Forelimb muscle (tissue), 1 donor: ENCODE results near the gene FBXL14. TPM values are rescaled to one million over a fixed set of nuclear protein-coding genes. Genes with fewer than 3 reads are reported as not detected.

Experiments used
- DNase-seq: peaks from one replicate; pipeline ENCODE4 v3.0.0-alpha.2; 2013; ENCODE audit warnings: low read depth
- polyA plus RNA-seq: library from polyadenylated mRNA; unstranded; fragments of 120-200 nt; gene quantifications from one replicate; pipeline ENCODE4 v1.2.1, GENCODE V29; 2013; ENCODE audit not compliant: insufficient read length

Gene FBXL14
- polyA plus RNA-seq, 1 donor = 4.5 TPM

DNA sequence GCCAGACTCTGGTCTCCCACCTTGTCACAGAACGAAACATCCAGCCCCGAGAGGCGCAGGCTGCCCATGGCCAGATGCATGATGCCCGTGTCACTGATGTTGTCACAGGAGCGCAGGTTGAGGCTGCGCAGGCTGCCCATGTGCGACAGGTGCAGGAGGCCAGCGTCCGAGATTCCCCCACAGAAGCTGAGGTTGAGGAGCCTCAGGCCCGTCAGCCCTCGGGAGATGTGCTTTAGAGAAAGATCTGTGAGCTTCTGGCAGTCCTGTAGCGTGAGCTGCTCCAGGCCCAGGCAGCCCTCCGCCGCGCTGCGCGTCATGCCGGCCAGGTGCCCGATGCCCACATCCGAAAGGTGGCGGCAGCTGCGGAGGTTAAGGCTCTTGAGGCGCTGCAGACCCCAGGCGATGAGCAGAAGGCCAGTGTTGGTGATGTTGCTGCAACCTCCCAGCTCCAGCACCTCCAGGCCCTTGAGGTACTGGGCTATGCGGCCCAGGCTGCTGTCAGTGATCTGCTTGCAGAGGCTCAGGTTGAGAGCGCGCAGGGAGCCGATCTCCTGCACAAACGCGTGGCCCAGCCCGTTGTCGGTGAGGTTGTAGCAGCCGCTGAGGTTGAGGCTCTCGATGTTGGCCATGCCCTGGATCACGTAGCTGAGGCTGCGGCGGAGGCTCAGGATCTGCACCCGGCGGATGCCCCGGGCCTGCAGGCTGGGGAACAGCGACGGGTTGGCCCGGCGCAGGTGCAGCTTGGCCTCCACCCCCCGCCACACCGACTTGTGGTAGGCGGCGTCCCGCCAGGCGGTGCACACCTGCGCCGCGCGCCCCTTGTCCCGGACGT lies 991 bp downstream of the FBXL14 start:
- no peak for DNase-seq

DNA sequence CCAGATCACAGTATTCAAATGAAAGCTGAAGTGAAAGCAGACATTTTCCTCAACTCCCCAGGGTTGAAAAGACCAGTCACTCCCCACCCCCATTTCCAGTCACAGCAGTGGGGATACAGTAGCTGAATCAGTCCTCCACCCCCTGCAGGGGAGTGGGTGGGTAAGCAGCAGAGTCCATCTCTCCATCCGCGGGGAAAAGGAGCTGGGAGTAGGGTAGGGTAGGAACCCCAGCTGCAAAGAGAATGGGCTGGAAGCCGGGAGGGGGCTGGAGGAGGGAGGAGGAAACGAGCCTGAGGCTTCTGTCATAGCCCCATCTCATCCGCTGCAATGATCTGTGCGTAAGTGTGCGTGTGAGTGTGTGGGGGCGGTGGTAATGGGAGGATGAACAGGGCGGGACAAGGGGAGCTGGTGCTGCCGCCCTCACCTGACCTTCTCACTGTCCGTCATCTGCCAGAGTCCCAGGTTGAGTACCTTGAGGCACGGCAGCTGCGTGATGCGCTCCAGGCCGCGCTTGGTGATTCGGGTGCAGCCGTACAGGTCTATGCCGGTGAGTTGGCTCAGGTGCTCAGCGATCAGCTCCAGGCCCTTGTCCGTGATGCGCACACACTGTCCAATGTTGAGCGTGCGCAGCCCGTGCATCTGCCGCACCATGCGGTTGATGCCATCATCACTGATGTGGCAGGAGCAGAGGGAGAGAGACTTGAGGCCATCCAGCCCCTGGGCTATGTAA lies 1.8 kb downstream of the FBXL14 start:
- DNase-seq = no peak

DNA sequence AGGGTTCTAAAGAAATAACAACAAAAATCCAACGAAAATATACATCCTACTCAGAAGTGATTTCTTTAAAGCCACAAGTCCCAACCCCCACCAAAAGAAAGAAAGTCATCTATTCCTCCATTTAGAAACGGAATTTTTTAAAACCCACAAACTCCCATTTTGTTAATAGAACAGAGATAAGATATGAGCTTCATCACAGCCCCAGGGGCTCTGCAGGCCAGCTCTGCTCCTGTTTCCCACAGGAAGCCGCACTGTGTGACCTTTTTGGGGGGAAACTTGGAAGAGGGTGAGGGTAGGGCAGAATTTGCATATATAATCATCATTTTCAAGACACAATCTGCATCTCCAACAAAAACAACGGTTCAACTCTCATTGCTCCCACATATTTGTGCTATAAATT lies 2.8 kb downstream of the FBXL14 start:
- DNase-seq = no peak

DNA sequence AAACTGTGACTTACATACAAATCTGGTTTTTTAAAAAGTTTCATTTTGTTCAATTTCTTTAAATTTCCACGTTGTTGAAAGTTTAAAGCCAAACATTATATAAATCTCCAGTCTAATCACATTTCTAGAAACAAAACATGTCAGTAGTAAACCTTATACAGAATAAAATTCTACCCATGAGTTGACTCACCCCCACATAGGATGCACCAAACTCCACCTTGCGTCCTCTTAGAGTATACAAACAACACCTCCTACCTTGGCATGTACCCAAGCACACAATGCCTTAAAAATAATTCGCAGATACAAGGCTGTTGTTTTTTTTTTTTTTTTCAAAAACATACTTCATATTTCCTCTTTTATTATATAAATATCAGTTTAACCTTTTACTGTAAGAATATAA lies 3.3 kb downstream of the FBXL14 start:
- no peak for DNase-seq

DNA sequence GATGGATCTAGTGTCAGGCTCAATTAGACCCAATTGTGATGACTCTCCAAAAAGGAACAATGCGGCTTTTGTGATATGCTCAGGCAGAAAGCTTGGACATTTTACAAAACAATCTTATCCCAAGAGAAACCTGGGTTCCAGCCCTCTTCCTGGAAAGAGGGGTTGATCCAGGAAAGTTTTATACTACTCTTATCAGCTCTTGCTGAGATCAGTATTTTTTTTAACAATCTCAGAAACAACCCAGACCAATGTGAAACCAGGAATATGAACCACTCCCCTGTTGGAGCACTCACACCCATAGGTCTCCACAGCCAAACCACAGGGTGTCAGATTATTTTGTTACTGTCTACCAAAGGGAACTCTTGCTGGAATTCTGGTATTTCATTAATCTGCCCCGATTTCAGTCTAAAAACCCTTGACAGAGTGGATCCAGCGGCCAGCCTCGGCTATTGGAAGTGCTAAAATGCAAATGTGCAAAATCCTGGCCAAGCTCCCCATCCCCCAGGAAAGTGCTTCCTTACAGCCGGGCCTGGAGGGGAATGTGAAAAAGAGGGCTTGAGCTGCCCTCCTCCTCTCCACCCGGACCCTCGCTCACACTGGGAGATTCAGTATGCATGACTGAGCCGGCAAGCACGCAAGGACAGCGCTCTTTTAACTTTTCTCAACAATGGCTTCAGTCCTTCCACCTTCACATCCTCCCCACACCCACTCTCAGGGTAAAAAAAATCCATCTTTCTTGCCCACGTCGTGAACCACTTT lies 4.0 kb downstream of the FBXL14 start:
- no peak for DNase-seq

DNA sequence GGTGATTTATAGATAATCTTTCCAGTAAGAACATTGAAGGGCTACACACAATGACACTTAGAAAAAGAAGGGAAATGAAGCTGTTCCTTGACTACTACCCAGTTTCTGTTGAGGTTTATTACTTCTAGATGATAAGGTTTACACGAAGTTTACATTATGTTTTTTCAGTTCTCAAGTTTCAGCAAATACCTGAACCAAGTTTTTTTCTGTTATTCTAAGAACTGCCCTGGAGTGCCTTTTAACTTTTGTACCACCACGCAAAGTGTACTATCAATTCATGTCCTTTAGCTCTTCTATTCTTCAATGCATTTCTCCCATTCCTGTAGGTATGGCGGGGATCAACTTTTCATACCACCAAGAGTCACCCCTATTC lies 5.8 kb downstream of the FBXL14 start:
- DNase-seq = no peak

DNA sequence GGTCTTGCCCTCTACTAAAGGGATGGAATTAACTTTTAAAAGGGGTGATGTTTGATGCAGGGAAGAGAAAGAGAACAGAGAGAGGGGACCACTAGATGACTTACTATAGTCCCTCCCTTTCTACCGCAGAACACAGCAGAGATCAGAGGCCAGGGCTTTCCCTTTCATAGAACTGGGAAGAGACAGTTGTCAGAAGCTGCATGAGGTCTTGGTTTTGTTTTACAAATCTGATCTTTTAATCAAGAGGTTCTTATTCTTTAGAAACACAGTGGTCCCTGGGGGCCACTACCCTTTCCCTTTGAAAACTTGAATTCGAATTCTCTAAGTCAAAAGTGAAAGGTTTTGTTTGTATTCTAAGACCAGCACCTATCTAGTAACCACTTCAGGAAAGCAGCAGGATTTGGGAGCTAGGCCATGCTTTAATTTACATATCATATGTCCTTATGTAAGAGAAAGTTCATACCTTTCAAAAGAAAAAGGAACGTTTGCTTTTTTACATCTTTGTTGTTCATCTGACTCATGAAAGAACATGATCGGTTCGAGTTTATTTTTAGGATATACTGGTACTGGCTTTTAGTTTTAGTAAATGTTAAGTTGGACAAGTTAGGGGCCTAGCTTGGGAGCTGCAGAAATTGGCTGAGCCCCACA lies 6.3 kb downstream of the FBXL14 start:
- DNase-seq = no peak

DNA sequence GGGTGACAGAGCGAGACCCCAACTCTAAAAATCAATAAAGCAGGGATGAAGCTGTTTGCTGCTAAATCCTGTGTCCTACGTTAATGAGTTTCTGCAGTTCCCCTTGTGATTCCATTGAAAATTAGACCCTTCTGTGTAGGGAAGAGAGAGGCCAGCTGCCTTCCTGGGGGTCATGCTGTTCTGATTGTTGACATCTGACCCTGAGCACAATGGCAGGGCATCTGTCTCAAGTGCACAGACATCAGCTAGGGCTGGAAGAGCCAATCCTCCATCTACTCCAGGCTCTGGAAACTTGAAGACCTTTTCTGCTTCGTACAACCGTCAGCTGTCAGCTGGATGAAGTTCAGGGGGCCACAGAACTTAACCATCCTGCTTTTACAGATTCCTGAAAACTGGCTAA lies 10.1 kb downstream of the FBXL14 start:
- DNase-seq = no peak

DNA sequence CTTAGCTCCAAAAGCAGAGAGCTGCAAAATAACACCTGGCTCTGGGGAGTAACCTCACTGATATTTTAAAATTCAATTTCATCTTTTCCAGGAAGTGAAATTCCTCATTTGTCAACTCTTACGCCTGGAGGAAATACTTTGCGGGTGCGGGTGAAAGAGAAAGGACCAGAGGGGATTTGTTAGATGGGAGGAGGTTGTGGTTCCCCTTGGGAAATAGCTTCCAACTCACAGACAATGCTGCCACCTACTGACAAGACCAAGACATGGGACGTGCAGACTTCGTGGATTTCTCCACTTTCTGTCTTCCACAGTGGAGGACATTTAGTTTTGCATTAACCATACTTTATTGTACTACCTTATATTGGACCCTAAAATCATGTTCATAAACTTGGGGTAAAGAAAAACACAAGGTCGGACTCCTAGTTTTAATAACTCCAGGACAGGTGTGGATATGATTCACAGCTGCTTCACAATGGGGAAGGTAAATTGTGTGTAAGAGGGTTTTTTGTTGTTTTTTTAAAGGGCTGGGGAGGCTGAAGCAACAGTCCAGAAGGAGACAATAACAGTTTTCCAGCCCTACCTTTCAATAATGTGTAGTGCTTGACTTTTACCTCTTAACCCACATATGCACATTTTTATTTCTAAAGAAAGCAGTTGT lies 10.8 kb downstream of the FBXL14 start:
- peak; percentile 80 for DNase-seq

DNA sequence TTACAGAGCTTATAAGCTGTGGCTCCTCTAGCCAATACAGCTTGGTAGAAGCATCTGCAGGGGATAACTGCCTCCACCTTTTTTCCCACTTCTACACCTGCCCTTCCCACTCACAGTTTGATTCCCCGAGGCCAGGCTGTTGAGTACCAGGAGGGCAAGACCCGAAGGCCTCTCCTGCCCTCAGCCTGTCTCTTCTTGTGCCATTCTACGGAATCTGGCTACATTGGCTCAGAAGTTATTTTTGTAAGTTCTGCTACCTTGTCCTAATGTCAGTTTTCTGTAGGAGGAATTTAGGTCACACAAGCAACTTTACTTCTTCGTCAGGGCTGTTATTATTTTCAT lies 11.7 kb downstream of the FBXL14 start:
- no peak for DNase-seq

DNA sequence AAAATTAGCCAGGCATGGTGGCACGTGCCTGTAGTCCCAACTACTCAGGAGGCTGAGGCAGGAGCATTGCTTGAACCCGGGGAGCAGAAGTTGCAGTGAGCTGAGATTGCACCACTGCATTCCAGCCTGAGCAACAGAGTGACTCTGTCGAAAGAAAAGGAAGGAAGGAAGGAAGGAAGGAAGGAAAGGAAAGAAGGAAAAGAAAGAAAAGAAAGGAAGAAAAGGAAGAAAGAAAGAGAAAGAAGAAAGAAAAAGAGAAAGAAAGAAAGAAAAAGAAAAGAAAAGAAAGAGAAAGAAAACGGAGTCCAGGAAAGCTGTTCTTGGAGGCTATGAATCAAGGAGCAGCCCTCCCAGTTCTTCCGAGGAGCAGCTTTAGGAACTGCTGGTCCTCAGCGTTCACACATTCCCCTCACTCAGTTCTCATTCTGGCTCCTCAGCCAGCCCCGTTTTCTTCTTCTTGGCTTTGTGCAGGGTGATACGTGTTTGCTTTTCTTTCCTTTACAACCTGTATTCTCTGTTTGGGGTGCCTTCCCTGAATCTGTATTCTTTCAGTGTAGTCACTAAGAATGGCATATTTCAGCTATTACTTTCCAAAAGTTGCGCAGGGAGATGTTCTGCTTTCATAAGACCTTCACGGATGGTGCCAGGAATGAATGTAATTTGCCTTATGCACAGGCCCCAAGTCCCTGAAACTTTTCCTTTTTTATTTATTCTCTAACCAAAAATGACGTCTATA lies 12.2 kb downstream of the FBXL14 start:
- no peak for DNase-seq

DNA sequence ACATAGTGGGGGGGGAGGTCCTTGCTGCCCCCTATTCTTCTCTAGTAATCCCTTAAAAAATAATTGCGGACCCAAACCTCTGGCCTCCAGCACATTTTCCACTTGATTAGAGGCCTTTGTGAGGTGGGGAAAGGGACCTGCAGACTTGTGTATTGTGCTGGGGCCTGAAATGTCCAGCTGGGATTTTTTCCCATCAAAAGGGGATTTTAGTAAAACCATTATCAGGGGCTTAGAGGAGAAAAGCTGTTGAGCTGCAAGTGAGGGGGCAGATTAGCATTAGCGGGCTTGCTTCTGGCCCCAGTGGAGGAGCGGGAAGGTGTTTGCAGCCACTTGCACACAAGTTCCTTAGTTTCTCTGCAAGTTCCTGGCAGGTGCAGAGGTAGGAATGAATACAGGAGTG lies 13.9 kb downstream of the FBXL14 start:
- no peak for DNase-seq

DNA sequence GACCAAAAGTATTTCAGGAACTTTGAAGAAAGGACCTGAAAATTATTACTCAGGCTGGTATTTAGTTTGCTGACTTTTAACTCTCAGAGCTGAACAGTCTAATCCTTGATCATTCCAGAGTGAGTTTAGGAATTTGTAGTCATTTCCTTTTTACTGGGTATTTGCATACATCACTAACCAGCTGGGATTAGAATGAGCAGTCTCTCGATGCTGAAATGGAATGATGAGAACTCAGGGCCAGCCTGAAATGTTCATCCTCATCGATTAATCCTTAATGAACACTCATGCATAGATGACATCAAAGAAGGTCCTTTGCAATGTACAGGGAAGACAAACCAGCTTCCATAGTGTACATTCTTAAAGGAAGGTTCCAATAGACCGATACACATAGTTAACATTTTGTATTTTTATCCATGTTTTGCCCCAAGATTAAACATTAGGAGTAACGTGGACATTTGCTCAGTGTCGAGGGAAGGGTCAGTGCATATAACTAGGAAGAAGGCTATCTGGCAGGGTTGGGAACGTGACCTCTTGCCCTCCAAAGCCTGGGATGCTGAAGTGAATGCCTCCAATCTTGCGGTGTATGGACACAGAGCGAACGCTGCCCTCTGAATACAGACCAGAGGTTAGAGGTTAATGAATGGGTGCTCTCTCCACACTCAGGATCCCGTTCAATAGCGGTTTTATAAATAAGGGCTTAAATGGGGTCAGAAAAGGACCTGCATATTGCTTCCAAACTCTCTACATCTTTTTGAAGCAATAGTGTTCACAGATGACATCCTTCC lies 14.5 kb downstream of the FBXL14 start:
- DNase-seq = no peak

DNA sequence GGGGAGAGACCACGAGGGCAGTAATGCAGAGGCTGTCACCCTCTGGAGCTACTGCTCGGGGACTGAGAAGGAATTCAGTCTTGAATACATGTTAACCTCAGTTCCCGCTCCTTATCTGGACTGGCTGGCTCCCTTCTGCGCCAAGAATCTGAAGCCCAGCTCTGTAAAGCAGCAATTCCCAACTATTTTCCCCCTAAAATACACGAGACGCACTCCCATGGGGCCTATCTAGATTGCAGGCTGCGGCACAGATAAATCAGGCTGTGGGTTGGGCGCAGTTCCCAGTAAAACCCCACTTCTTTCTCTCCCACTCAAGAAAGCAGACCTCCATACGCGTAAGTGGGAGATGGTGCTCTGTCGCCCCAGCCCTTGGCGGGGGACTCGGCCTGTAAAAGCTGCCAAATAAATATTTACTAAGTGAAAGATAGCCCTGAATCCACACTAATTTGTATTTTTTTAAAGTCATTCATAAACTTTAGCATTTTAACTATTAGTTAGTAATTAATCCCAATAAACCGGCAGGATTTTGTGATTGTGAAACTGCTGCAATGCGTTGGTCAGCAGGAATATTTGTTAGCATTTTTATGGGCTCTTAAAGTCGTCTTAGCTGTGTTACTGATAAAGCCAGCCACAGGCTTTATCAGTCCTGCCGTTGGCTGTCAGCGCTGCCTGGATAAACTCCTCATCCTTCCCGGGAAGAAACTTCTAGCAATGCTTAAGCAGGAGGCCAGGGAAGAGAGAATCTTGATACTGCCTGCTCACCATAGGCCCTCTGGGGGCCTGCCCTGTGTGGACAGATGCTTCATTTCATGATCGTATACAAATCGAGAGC lies 17.8 kb downstream of the FBXL14 start:
- DNase-seq = no peak

DNA sequence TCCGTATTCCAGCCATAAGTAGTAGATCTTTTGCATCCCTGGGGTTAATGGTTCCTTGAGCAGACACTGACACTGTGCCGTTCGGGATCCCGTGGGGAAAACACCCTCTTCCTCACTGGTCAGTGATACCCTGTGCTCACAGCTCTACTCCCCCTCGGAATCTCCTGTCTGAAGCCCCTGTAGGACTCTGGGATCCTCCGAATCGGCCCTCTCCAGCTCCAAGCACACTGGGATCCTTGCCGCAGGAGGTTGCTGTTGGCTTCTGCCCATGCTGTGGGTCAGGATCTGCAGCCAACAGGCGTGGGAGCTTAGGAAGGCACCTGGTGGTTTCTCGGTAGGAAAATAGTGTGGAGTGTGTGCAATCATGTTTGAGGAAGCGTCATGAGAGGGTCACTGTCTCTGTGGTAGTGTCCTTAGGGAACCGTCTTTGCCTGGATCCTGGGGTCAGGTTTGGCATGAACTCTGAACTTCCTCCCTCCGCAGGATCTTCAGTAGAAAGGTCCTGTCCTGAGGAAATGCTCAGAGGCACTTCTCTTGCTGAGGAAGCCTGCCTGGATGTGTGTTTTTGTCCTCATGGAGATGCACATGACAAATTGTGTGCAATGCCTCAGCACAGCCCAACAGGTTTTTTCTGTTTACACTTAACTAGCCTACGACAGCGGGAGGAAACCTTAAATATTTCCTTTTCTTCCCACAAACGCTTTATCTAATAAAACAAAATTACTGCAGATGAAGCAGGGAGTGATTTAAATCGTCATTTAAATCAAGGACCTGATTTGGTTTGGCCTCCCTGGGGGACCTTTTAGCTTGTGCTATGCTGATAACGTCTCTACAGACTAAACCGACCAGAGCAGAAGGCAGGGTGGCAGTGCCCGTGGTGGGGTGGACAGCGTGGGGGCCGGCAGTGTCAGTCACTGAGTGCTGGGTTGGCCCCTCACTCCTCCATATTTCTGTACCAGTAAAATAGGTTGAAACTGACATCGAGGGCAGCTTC lies 18.7 kb downstream of the FBXL14 start:
- DNase-seq = no peak

DNA sequence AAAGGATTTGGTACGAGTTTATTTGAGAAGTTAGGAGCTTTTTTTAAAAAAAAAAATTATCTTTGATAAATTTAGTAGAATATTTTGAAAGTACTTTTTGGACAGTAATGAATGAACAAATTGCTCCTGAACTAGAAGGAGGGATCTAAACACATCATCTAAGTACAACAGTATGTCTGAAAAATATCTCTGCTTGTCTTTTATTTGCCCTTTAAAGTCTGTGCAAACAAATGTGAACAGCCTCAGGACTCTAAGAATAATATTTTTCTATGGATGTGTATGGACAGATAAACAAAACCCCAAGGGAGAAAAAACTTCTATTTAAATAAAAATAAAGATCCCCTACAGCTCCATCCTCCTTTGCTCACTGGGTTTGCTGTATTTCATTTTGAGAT lies 19.5 kb downstream of the FBXL14 start:
- DNase-seq = no peak

DNA sequence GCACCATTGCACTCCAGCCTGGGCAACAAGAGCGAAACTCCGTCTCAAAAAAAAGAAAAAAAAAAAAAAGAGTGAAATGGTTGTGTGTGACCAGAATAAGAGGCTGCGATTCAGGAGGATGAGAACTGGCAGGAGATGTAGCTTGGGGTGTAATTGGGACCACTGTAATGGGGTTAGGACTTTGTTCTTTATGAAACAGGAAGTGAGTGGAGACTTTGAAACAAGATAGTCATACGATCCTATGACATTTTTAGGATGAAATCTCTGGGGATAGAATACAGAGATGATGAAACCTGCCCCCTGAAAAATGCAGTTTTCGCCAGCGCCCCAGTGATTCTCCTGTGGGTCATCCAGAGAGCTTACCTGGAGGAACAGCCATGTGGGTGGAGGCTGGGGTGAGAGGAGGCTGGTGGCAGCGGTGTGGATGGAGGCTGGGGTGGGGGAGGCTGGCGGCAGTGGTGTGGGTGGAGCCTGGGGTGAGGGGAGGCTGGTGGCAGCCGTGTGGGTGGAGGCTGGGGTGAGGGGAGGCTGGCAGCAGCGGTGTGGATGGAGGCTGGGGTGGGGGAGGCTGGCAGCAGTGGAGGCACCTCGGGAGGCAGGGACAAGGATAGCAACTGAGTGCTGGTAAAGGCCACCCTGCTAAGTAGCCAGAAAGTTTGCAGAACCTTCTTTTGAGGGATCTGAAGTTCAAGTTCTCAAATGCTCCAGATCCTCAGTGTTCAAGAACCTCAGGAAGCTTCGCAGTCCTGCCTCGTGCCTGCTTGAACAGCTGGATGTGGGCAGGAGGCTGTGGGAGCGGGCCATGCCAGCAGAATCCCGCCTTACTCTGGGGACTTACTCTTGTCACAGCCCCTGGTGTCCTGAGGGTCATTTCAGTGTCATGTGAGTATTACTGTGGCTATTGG lies 20.2 kb downstream of the FBXL14 start:
- no peak for DNase-seq
